Mammary epithelial cell (primary cell): ENCODE measurements around the gene ANK3.

Experiments used
- CTCF ChIP-seq, 2 donors: IDR thresholded peaks in 1 of 2; conservative IDR thresholded peaks in 1 of 2; 2 replicates each; pipeline ENCODE4 v1.5.1; 2011 to 2012; ENCODE audit warnings: inconsistent platforms in 2 of 2, low read length in 2 of 2, mild to moderate bottlenecking in 2 of 2, control low read depth in 1 of 2, low read depth in 1 of 2; ENCODE audit not compliant: insufficient read depth in 1 of 2; ENCODE audit errors: extremely low read depth in 1 of 2
- EZH2 ChIP-seq: IDR thresholded peaks from 2 replicates; pipeline ENCODE4 v1.6.1; 2012; ENCODE audit warnings: low read length, inconsistent platforms, borderline replicate concordance

DNA sequence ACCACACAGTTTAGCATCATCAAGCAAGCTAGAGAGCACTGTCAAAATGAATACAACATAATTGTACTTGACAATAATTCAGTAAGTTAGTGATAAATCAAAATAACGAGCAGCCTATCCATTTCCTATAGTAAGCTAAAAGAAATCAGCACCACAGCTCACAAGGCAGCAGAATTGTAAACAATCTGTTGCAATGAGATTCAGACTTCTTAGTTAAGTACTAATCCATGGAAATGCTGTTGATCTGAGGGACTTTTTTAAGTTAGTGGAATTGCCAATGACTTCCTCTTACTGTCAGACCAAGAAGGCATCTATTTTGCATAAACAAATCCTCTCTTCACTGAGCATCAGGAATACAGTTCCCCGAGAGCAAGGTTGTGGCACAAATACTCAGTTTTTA, 346.8 kb downstream of the ANK3 start:
- TF ChIP-seq CTCF (conservative IDR thresholded peaks at IDR 0.05 in 1 of 2, IDR thresholded peaks at IDR 0.05 in 1 of 2; ENCODE audit: extremely low read depth in 1 of 2, insufficient read depth in 1 of 2, low read depth in 1 of 2, low read length in 2 of 2) (no peak), EZH2 (no peak)
